HG03025 (cell line): Measurements from ENCODE around the gene CALCA.

Experiments used
- ATAC-seq: cut with Tn5 transposase; IDR thresholded peaks from one replicate; pipeline ENCODE4 v1.9.1; 2021; ENCODE audit warnings: mild to moderate bottlenecking, moderate library complexity; ENCODE audit not compliant: unreplicated experiment, low FRiP score

The CALCA gene

GRCh38 chr11:14949437-14950147 is 22.6 kb downstream of the CALCA start:
- ATAC-seq = no peak

- no peak for ATAC-seq
Observed at GRCh38 chr11:14942745-14943144, 29.4 kb downstream of the CALCA start.

GRCh38 chr11:14938936-14939335 is 33.2 kb downstream of the CALCA start:
- ATAC-seq = no peak

DNA sequence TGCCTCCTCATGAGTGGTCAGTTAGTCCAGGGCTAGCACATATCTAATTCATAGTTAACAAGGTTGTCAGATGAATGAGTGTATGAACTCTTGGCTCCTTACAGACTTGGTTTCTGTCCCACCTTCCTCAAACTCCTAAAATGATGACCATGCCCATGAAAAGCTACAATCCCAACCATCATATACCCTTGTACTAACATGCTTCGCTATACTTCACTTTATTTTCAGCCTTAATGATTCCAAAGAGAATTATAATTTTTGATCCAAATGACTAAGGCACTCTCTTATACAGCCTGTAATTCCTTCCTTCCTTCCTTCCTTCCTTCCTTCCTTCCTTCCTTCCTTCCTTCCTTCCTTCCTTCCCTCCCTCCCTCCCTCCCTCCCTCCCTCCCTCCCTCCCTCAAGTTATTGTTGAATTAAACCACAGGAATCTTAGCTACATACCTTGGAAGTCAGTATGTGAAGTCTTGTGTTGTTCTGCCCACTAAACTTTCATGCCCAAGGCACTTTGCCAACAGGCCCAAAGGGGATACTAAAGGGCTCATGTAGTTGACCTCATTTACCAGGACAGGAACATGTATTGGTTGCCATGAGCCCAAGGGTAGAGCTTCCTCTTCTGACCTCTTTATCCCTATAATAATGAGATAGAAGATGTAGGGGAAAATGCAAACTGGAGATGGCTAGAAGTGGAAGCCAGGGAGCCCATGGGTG is 37.4 kb downstream of the CALCA start:
- ATAC-seq = no peak

GRCh38 chr11:14932447-14932846 is 39.7 kb downstream of the CALCA start:
- no peak for ATAC-seq

DNA sequence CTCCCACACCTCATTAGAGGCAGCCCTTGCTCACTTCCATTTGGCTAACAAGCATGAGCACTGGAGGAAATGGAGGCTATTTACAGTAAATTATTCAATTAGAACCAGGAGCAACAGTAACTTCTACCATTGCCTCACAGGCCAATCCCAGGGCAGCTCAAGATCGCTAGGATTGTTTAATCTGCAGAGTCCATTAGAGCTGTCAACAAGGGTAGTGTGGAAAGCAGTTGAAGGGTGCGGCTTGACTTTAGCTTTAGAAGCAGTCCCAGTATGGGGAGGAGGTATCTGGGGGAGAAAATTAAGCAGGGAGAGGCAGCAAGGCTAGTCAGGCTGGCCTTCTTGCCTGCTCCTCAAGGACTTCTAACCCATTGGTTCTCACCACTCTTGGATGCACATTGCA is 41.8 kb downstream of the CALCA start:
- ATAC-seq = no peak

DNA sequence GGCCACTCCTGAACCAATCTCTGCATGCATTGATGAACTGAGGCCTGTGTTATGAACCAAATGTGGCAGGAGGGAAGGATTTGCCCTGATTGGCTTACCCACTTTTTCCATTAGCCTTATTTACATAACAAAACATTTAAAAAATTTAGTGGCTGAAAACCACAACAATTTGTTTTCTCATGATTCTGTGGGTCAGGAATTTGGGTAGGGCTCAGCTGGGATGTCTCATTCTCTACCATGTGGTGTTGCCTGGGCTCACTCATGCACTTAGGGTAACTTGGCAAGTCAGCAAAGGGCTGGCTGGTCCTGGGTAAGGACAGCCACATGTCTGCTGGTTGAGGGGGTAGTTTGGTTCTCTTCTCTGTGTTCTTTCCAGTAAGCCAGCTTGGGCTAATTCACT is 45.0 kb downstream of the CALCA start:
- ATAC-seq = no peak

DNA sequence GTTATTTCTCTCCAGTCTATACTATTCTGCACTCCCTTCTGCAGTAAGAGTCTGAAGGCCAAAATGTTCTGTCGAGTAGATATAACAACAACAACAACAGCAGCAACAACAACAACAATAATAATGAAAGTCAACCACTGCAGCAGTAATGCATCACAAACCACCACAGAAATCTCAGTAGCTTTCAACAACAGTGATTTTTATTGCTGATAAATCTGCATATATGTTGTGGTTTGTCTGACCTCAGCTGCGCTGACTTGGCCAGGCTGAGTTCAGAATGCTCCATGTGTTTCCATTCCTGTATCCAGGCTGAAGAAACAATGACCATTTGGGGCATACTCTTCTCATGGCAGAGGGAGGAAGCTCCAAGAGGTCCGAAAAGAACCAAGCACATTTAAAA is 47.8 kb downstream of the CALCA start:
- ATAC-seq = no peak
